HAP-1 (cell line): ENCODE measurements around the gene NFIC.

ENCODE experiments used
- DNase-seq, 2 experiments: peaks; one replicate each; pipeline ENCODE4 v3.0.0-alpha.2; 2016 to 2020; ENCODE audit warnings: low spot score in 2 of 2
- H3K27me3 ChIP-seq: fragments of 250-450 bp; sonication (Bioruptor Pico); 2 replicates; pipeline ENCODE4 v1.5.1; 2020; ENCODE audit warnings: low read depth, mild to moderate bottlenecking, moderate library complexity
- H3K36me3 ChIP-seq: fragments of 250-450 bp; sonication (Bioruptor Pico); replicated peaks from 2 replicates; pipeline ENCODE4 v1.5.1; 2020; ENCODE audit warnings: mild to moderate bottlenecking
- H3K4me1 ChIP-seq: fragments of 250-450 bp; sonication (Bioruptor Pico); 2 replicates; pipeline ENCODE4 v1.5.1; 2020; ENCODE audit warnings: mild to moderate bottlenecking
- H3K4me3 ChIP-seq: fragments of 250-450 bp; sonication (Bioruptor Pico); 2 replicates; pipeline ENCODE4 v1.5.1; 2020; ENCODE audit warnings: mild to moderate bottlenecking, moderate library complexity
- H3K9me3 ChIP-seq: fragments of 250-450 bp; sonication (Bioruptor Pico); 2 replicates; pipeline ENCODE4 v1.5.1; 2020; ENCODE audit warnings: mild to moderate bottlenecking, moderate library complexity
- in situ Hi-C: fragments of 300-500 bp; cut with MboI; formaldehyde crosslinking; loops from 3 replicates; pipeline ENCODE4 v1.14.3; 2020; ENCODE audit warnings: low sequenced_read_pairs, inconsistent platforms, mixed read lengths

The NFIC gene

DNA sequence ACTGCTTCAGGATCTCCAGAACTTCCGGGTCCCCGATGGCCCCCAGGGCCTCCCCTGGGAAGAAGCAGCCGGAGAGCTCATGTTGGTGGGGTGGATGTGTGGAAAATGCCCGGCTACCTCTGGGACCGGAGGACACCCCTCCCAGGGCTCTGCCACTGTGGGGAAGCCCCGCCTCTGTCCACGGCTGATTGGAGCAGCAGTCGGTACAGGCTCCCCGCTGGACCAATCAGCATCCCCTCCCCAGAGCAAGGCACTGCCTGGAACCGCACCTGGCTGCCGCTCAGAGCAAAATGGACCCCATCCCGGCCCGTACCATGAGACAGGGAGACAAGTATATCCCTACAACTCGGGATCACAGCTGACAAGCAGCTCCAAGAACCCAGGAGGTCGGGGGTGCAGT, 127.7 kb downstream of the NFIC start:
- H3K4me1 ChIP-seq = peaks cover under 1% of the 10 kb centered on the region; the same call in 1 of the 2 replicates
- DNase-seq = peak in 1 of 2 experiments; percentile 62
- in situ Hi-C loops = no loop called here

GRCh38 chr19:3494559-3494958, 128.2 kb downstream of the NFIC start:
- H3K4me3 ChIP-seq = no peak overlapping the region
- DNase-seq = no peak
- H3K27me3 ChIP-seq = no peaks in the 10 kb centered on the region
- in situ Hi-C loops = no loop called here
- H3K4me1 ChIP-seq = peaks cover 5% of the 10 kb centered on the region; the same call in 1 of the 2 replicates
- peaks cover 26% of the 10 kb centered on the region for H3K36me3 ChIP-seq
- no peaks in the 10 kb centered on the region for H3K9me3 ChIP-seq

More for the DNA sequence above, 127.7 kb downstream of the NFIC start:
- Histone ChIP-seq H3K4me3 (no peak overlapping the region), H3K27me3 (no peaks in the 10 kb centered on the region), H3K36me3 (peaks cover 26% of the 10 kb centered on the region), H3K9me3 (no peaks in the 10 kb centered on the region)

GRCh38 chr19:3496392-3497273, 130.2 kb downstream of the NFIC start:
- Histone ChIP-seq H3K9me3 (no peaks in the 10 kb centered on the region), H3K27me3 (no peaks in the 10 kb centered on the region), H3K4me1 (peaks cover 10% of the 10 kb centered on the region; the same call in 1 of the 2 replicates), H3K36me3 (peaks cover 23% of the 10 kb centered on the region), H3K4me3 (no peak overlapping the region)
- in situ Hi-C loops = no loop called here
- DNase-seq = no peak

GRCh38 chr19:3497757-3498520, 131.6 kb downstream of the NFIC start:
- H3K4me3 ChIP-seq = no peak overlapping the region
- no peaks in the 10 kb centered on the region for H3K9me3 ChIP-seq
- H3K4me1 ChIP-seq = peaks cover 10% of the 10 kb centered on the region; the same call in 1 of the 2 replicates
- in situ Hi-C loops = no loop called here
- DNase-seq = no peak
- H3K36me3 ChIP-seq = peaks cover 21% of the 10 kb centered on the region
- H3K27me3 ChIP-seq = no peaks in the 10 kb centered on the region

GRCh38 chr19:3499738-3500428, 133.5 kb downstream of the NFIC start:
- Histone ChIP-seq H3K27me3 (no peaks in the 10 kb centered on the region), H3K4me3 (peak overlapping the region; percentile 95), H3K36me3 (peaks cover 17% of the 10 kb centered on the region), H3K4me1 (peaks cover 10% of the 10 kb centered on the region; the same call in 1 of the 2 replicates), H3K9me3 (no peaks in the 10 kb centered on the region; the same call in 1 of the 2 replicates)
- in situ Hi-C loops = no loop called here
- DNase-seq = no peak

DNA sequence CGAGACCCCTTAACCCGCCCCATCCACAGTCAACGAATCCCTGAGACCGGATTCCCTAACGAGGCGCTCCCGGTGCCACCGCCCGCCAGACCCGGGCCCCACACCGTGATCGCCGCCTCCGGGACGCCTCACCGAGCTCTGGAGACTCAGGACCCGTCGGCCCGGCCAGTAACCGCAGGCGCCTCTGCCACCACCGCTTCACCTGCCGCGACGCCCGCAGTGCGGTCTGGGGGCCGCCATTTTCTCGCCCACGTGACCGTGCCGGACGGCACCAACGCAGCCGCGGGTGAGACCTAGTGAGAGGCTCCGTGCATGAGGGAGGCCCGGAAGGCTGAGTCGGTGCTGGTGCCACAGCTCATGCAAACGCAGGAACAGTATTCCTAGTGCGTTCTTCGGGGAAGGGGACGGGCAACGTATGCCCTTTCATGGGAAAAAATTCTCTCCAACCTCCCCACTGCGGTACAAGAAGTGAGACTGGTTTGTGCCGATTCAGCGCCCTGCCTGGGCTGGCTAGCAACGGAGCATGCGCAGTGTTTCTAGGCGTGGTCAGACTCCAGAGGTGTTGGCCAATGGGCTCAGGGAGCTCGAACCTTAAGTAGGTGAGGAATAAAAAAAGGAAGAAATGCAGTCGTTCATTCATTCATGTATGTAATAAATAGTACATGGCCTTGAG, 134.2 kb downstream of the NFIC start, which contains the start of gene DOHH:
TSS of gene DOHH (minus strand) at position 246 of the 673 bp plus-strand sequence. CDS start 3,860 bp downstream, outside the sequence.
- H3K9me3 ChIP-seq = no peaks in the 10 kb centered on the region; the same call in 1 of the 2 replicates
- H3K4me3 ChIP-seq = peak within 1 kb of the TSS; percentile 95
- in situ Hi-C loops = no loop called here
- peaks cover 10% of the 10 kb centered on the region for H3K4me1 ChIP-seq
- H3K27me3 ChIP-seq = no peaks in the 10 kb centered on the region
- DNase-seq = peak; percentile 94 to 97
- H3K36me3 ChIP-seq = peaks cover 11% of the 10 kb centered on the region

GRCh38 chr19:3501780-3502179, 135.4 kb downstream of the NFIC start:
- in situ Hi-C loops = no loop called here
- Histone ChIP-seq H3K4me3 (no peak overlapping the region), H3K36me3 (peaks cover 2% of the 10 kb centered on the region; the same call in 1 of the 2 replicates), H3K27me3 (no peaks in the 10 kb centered on the region), H3K4me1 (peaks cover 10% of the 10 kb centered on the region), H3K9me3 (no peaks in the 10 kb centered on the region; the same call in 1 of the 2 replicates)
- no peak for DNase-seq

DNA sequence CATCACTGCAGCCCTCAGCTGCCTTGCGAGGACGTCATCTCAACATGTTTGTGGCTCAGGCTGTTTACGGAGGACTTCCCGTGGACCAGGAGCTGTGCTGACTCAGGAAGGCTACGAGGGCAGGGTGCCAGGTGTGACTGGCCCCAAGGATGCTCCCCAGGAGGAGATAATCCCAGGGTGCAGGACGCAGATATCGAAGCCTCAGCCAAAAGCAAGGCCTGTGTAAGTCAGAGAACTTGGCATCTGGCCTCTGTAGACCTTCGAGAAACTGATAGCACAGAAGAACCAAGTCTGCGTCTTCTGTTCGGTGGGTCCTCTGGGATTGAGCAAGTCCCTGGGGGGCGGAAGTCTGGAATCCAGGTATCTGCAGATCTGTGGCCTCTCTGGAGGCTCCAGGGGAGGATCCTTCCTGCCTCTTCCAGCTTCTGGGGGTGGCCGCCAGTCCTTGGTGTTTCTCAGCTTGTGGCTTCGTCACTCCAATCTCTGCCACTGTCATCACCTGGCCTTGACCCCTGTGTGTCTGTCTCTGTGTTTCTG, 136.7 kb downstream of the NFIC start:
- in situ Hi-C loops = no loop called here
- DNase-seq = no peak
- H3K27me3 ChIP-seq = no peaks in the 10 kb centered on the region

DNA sequence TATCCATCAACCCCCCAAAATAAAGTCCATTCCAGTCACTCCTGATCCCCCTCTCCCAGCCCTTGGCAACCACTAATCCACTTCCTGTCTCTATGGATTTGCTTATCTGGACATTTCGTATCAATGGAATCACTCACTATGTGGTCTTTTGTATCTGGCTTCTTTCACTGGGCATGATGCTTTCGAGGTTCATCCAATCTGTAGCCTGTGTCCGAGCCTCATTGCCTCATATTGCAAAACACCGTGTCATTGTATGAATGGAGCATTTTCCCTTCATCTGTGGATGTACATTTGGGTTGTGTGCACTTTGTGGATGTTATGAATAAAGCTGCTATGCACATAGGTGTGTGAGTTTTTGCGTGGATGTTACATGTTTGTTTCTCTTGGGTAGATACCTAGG, 138.4 kb downstream of the NFIC start:
- in situ Hi-C loops = no loop called here
- no peak for DNase-seq
- Histone ChIP-seq H3K9me3 (no peaks in the 10 kb centered on the region; the same call in 1 of the 2 replicates), H3K27me3 (no peaks in the 10 kb centered on the region), H3K4me1 (peaks cover 3% of the 10 kb centered on the region), H3K4me3 (no peak overlapping the region), H3K36me3 (peaks cover 16% of the 10 kb centered on the region)

More for the DNA sequence above, 136.7 kb downstream of the NFIC start:
- Histone ChIP-seq H3K4me3 (no peak overlapping the region), H3K36me3 (no peaks in the 10 kb centered on the region; the same call in 1 of the 2 replicates), H3K9me3 (no peaks in the 10 kb centered on the region; the same call in 1 of the 2 replicates), H3K4me1 (peaks cover 10% of the 10 kb centered on the region)

GRCh38 chr19:3505598-3506383, 139.4 kb downstream of the NFIC start, which contains the start of gene FZR1:
Gene FZR1, plus strand, starts transcription at chr19:3506311. Its CDS starts 16,679 bp downstream, at chr19:3522990.
- Histone ChIP-seq H3K4me1 (peaks cover 2% of the 10 kb centered on the region; the same call in 1 of the 2 replicates), H3K4me3 (peak within 1 kb of the TSS; percentile 81), H3K9me3 (no peaks in the 10 kb centered on the region; the same call in 1 of the 2 replicates), H3K36me3 (peaks cover 25% of the 10 kb centered on the region), H3K27me3 (no peaks in the 10 kb centered on the region)
- peak; percentile 91 to 99 for DNase-seq
- in situ Hi-C loops = no loop called here

DNA sequence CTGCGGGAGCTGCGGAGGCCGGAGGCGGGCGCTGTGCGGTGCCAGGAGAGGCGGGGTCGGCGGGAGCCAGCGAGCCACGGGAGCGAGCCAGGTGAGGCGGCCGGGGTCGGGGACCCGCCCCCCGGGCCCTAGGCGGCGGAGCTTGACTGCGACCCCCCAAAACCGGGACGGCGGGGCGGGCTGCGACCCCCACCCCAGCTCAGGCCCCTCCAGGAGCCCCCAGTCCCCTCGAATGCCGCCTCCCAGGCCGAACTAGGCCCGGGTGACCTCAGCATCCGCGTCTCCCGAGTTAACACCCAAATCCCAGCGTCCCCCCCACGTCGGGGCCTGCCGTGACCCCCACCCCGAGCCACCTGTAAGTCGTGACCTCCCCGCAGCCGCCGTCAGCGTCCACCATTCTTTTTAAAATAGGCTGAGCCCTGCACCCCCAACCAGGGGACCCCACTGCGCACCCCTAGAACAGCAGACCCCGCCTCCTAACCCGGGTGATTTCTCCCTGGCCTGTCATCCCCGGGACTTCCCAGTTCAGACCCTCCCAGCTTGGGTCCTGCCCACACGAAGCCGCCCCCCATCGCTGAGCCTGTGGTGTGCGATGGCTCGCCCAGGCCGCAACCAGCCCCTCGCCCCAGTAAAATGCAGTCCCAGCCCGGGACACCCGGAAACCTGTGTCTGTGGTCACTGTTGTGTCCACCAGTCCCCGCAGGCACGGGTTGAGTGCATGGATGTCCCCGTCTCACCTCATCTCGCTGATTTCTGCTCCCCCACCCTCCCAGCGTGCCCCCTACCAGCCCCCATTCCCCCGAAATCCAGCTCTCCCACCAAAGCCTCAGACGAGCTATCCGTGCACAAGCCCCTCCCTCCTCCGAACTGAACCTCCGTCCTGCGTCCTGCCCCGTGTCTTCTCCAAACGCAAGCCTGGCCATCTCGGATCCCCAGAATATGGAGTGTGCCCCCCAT, 140.3 kb downstream of the NFIC start:
- in situ Hi-C loops = no loop called here
- DNase-seq = peak; percentile 11 to 50
- H3K4me1 ChIP-seq = no peaks in the 10 kb centered on the region; the same call in 1 of the 2 replicates

More for the DNA sequence above, 140.3 kb downstream of the NFIC start:
- Histone ChIP-seq H3K27me3 (no peaks in the 10 kb centered on the region), H3K4me3 (peak overlapping the region; percentile 81), H3K36me3 (peaks cover 32% of the 10 kb centered on the region), H3K9me3 (no peaks in the 10 kb centered on the region; the same call in 1 of the 2 replicates)
